ENCODE data around the gene ZMYND8.

Gene ZMYND8

DNA sequence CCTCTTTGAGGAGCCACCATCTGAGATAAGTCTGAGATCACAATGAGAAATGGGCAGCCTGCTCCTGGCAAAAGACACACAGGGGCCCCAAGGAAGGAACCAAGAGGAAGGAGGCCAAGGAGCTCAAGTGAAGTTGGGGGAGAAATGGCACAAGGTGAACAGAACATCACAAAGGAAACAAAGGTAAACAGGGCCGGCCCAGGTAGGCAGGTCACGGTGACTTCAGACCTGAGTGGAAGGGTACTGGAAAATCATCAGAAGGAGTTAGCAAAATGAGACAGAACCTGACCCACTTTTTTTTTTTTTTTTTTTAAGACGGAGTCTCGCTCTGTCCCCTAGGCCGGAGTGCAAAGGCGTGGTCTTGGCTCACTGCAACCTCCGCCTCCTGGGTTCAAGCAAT is 11.3 kb downstream of the ZMYND8 start:
- TF ChIP-seq CTCF (IDR thresholded peaks at IDR 0.05; ENCODE audit: insufficient read depth, low read depth, low read length, missing control alignments): no peak
- H3K4me3 ChIP-seq (ENCODE audit: low read length): no peak overlapping the region
- no peak for DNase-seq (ENCODE audit: low read depth)

- H3K4me3 ChIP-seq (ENCODE audit: low read length): no peak overlapping the region
- no peak for DNase-seq (ENCODE audit: low read depth)
- TF ChIP-seq CTCF (IDR thresholded peaks at IDR 0.05; ENCODE audit: insufficient read depth, low read depth, low read length, missing control alignments): no peak
These were observed 13.5 kb downstream of the ZMYND8 start for GRCh38 chr20:47343007-47343472.

- H3K4me3 ChIP-seq (ENCODE audit: low read length): no peak overlapping the region
- no peak for TF ChIP-seq CTCF (IDR thresholded peaks at IDR 0.05; ENCODE audit: insufficient read depth, low read depth, low read length, missing control alignments)
- no peak for DNase-seq (ENCODE audit: low read depth)
These were observed 18.3 kb downstream of the ZMYND8 start for GRCh38 chr20:47338131-47338628.

DNA sequence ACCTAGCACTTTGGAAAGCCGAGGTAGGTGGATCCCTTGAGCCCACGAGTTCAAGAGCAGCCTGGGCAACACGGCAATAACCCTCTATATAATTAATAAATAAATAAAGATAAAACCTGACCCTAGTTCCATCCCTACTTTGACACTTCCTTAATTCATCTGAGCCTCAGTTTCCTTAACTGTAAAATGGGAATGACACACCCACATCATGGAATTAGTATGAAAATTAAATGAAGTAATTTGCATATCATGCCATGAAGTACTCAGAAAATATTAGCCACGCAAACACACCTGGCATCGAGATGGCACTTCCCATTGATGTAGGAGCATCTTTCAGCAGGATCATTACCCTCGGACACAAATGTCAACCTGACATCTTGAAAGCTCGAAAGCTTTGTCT is 19.1 kb downstream of the ZMYND8 start:
- no peak for DNase-seq (ENCODE audit: low read depth)
- no peak for TF ChIP-seq CTCF (IDR thresholded peaks at IDR 0.05; ENCODE audit: insufficient read depth, low read depth, low read length, missing control alignments)
- H3K4me3 ChIP-seq (ENCODE audit: low read length): no peak overlapping the region

DNA sequence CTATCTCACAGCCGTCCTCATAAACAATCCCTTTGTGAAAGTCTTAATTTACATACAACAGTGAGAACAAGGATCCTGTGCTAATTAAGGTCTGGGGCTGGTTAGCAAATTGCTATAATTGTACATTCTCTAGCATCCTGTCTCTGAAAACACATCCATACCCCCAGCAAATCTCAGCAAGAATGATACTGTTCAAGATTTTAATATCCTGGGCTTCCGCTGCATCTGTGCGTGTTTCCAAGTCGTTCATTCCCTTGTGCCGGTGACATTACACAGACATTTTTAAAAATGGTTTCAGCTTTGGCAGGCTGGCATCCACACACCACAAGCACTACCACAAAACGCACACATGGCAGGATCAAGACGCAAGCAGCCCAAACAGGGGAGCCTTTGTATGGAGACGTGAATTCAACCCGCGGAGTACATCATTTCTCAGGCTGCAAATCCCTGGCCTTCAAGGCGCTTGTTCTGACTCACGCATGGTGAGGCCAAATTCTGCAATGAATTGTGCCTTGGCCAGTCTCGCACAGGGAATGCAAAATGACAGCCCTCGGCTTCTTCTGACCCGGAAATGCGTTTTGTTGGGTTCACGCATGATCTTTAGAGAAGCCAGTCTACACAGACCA is 20.3 kb downstream of the ZMYND8 start:
- DNase-seq (ENCODE audit: low read depth): peak; percentile 66
- no peak overlapping the region for H3K4me3 ChIP-seq (ENCODE audit: low read length)
- no peak for TF ChIP-seq CTCF (IDR thresholded peaks at IDR 0.05; ENCODE audit: insufficient read depth, low read depth, low read length, missing control alignments)

DNA sequence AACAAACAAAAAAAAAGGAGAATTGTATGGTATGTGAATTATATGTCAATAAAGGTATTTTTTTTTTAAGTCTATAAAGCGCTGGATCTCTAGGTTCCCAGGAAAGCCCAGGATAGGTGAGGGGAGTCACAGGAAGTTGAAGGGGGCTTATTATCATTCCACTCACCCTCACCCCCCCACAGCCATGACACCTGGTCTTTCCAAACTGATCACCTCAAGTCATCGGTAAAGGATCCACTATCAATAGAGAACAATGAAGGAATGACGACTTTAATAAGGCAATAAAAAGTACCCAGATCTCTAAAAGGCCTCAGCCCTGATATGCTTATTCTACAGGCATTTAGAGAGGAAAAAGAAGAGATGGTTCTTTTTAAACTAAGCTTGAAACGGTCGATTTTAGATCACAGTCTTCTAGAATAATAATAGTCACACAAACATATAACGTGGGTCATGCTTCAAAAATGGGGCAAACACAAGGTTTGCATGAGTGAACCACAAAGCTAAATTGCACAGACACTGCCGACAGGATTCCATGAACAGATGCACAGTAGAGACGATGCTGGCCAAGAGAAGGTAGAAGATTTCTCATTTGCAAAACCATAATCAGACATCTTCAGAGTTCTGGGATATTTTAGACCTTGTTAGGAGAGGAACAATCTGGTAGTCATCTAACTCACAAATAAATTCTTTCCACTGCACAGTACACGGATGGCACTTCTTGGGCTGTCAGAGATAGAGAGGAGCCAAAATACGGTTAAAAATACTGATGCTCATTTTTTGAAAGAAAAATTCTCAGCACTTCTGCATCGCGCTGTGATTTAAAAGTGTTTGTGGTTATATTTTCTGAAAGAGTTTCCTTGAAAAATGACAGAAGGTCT is 21.0 kb downstream of the ZMYND8 start:
- TF ChIP-seq CTCF (IDR thresholded peaks at IDR 0.05; ENCODE audit: insufficient read depth, low read depth, low read length, missing control alignments): no peak
- no peak overlapping the region for H3K4me3 ChIP-seq (ENCODE audit: low read length)
- no peak for DNase-seq (ENCODE audit: low read depth)

All from epithelial cell of esophagus (primary cell).